ENCODE results near the gene URM1.
A peak's percentile ranks its signal among the peaks of the same experiment; 100 is the strongest.
"Not testable (repeated sequence)": the region's sequence is repeated elsewhere in the genome, so short reads cannot be mapped to it uniquely, and the experiment has no call there.

Gene URM1

GRCh38 chr9:128409450-128409849, 38.3 kb downstream of the URM1 start:
- DNase-seq (ENCODE audit: low read depth), result no peak

- DNase-seq (ENCODE audit: low read depth), result no peak
Measured at GRCh38 chr9:128409978-128410377, 38.8 kb downstream of the URM1 start.

GRCh38 chr9:128411364-128412119, 40.4 kb downstream of the URM1 start:
- no peak for DNase-seq (ENCODE audit: low read depth)

DNA sequence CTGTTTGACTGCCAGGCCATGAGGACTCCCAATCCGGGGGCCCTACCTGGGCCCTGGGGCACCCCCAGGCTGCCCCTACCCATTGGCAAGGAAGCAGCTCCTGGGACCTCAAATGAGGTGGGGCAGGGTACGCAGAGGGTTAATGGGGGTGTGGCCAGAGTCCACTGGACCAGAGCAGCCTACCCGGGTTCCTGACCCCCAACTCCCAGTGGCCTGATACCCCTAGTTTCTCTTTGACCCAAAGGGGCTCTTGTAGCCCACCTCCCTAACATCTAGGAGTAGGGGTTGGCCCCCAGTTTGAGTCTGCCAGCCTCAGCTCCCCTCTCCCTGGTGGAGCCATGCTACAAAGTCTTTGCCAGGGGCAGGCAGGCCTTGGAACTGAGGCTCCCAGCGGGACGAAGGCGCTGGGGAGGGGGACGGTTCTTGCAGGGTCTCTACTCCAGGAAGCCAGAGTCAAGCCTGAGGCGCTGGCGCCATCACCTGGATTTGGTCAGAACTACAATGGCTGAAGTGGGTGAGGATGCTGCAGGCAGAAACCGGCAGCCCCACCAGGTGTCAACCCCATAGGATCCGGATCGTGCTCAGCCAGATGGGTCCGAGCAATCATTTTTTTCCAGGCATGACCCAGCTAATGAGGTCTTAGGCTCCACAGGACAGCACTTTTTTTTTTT, 41.1 kb downstream of the URM1 start:
- peak; percentile 21 for DNase-seq (ENCODE audit: low read depth)

DNA sequence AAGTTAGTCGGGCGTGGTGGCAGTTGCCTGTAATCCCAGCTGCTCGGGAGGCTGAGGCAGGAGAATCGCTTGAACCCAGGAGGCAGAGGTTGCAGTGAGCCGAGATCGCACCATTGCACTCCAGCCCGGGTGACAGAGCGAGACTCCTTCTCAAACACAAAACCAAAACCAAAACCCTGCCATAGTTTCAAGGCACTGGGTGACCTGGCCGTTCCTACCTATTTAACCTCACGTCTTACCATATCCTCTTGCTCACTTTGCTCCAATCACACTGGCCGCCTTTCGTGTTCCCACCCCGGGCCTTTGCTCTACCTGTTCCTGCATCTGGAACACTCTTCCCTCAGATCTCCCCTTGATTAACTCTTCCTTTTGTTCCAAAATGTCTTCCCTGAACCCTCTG, 42.6 kb downstream of the URM1 start:
- DNase-seq (ENCODE audit: low read depth), result not testable (repeated sequence)

DNA sequence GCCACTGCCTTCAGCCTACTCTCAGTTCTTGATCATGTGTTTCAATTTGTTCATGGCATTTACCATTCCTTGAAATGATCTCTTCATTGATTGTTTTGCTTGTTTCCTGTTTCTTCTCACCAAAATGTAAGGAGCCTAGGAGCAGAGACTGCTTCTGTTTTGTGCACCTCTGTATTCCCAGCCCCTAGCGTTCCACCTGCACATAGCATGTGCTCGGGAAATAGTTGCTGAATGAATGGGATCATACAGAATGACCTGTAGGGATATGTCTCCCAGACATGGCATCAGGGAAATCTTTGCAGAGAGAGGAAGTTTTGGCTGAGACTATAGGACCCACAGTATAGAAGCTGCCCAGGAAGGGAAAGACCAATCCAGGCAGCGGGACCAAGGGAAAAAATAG, 43.3 kb downstream of the URM1 start:
- DNase-seq (ENCODE audit: low read depth), result no peak

DNA sequence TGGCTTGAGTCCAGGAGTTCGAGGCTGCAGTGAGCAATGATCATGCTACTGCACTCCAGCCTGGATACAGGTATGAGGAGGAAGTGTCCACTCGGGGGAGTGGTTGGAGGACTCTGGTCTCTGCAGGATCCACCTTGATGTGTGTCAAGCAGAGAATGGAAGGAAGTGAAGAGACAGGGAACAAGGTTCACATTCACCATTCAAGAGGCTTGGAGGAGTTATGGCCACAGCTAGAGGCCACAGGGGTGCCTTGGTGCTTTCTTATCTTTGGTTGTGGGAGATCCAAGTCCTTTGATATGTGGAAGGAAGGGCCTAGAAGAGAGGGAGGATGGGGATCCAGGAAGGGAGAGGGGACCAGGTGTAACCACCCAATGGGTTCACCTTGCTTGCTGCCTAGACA, 44.1 kb downstream of the URM1 start:
- DNase-seq (ENCODE audit: low read depth), result no peak

- no peak for DNase-seq (ENCODE audit: low read depth)
Measured at GRCh38 chr9:128416014-128416413, 44.8 kb downstream of the URM1 start.

DNA sequence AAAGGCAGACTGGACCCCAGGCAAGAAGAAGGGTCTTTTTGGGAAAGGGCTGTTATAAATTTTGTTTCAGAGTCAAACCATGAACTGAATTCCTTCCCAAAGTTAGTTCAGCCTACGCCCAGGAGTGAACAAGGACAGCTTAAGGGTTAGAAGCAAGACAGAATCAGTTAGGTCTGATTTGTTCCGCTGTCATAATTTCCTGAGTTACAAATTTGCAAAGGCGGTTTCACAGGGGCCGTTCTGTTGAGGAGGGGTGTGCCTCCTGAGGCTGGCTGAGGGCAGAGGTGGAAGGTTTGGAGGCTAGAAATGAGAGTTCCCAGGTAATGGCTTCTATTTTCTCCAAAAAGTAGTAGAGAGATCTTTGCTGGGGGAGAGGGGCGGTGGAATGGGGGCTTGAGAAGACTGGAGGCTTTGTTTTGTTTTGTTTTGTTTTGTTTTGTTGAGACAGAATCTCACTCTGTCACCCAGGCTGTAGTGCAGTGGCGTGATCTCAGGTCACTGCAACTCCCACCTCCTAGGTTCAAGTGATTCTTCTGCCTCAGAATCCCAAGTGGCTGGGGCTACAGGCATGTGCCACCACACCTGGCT, 45.4 kb downstream of the URM1 start:
- DNase-seq (ENCODE audit: low read depth), result no peak

- no peak for DNase-seq (ENCODE audit: low read depth)
Measured at GRCh38 chr9:128419061-128419925, 48.1 kb downstream of the URM1 start.

DNA sequence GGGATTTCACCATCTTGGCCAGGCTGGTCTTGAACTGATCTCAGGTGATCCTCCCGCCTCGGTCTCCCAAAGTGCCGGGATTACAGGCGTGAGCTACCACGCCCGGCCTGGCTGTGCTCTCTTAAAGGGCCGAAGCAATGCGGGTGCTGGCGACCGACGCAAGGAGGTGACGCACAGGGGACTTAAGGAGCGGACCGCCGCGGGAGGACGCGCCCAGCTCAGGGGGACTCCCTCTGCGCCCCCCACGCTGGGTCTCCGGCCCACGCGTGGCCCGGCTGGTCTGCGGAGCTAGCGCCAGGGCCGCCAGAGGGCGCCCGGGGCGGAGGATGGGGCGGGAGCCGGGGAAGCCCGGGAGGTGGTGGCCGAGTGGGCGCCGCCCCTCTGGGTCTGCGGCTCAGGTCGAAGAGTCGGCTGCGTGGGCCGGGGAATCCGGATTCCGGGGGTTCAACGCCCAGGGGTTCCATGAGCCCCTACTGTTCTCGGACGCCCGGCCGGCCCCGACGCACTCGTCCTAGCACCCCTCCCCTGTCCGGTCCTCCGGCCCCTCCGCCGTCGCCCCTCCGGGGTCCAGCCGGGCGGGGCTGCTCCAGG, 49.0 kb downstream of the URM1 start:
- peak; percentile 65 for DNase-seq (ENCODE audit: low read depth)

DNA sequence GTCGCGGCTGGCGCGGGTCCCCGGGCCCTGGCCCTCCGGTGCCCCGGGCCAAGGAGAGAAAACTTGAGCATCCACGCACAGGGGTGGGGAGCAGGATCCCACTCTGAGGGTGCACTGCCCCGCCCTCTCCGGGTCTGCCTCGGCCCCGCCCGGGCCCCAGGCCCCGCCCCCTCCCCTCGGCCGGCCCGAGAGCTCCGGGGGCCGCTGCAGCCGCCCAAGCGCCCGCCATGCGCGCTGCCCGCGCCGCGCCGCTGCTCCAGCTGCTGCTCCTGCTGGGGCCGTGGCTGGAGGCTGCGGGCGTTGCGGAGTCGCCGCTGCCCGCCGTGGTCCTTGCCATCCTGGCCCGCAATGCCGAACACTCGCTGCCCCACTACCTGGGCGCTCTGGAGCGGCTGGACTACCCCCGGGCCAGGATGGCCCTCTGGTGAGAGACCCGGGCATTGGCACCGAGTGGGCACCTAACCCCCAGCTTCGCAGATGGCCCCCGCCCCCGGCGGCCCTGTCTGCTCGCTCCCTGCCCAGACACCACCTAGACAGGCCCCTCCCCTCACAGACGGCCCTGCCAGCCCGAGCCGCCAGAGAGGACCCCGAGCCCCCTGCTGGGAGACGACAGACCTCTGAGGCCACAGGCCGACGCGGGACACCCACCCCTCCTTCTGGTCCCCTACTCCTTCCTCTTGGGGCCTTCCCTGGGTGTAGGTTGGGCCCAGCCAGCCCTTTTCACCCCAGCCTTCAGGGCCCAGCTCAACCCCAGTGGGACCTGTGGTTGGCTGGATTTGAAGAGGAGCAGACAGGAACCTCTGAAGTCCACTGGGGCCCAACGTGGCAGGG, 49.7 kb downstream of the URM1 start, which contains the start of gene CERCAM:
TSS of gene CERCAM (plus strand) at position 207 of the 831 bp plus-strand sequence. CDS start at position 228, 21 bp downstream.
- DNase-seq (ENCODE audit: low read depth), result peak; percentile 38

- DNase-seq (ENCODE audit: low read depth), result no peak
Measured at GRCh38 chr9:128421482-128421996, 50.4 kb downstream of the URM1 start.

DNA sequence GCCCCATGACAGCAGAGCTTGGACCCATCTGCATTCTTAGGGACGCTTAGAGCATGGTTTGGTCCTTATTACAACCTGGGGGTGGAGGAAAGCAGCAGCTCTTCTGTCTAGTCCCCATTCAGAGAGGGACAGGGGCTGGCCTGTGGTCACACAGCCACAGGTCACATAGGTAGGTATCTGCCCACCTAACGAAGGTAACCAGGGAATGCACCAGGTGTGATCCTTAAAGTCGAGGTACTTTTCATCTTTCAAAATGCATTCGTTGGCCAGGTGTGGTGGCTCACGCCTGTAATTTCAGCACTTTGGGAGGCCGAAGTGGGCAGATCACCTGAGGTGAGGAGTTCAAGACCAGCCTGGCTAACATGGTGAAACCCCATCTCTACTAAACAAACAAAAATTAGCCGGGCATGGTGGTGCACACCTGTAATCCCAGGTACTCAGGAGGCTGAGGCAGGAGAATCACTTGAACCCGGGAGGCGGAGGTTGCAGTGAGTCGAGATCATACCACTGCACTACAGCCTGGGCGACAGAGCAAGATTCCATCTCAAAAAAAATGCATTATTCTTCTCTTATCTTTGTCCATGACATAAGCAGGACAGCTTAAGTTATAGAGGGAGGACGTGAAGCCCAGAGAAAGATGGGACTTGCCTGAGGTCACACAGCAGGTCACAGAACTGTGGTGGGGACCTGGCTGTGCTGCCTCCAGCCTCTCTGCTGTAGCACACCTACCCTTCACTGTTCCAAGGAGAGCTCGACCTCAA, 51.0 kb downstream of the URM1 start:
- not testable (repeated sequence) for DNase-seq (ENCODE audit: low read depth)

DNA sequence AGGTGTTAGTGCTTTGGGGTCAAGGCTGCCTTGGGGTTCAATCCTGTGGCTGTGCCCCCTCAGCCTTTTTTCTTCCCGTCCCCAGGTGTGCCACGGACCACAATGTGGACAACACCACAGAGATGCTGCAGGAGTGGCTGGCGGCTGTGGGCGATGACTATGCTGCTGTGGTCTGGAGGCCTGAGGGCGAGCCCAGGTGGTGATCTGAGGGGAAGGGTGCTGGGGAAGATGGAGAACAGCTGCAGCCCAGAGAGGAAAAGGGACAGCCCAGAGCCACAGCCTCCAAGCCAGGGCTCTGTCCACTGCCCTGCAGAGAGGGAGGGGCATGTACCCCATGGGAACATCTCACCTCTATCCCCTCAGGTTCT, 51.6 kb downstream of the URM1 start:
- no peak for DNase-seq (ENCODE audit: low read depth)

GRCh38 chr9:128423356-128423755, 52.2 kb downstream of the URM1 start:
- not testable (repeated sequence) for DNase-seq (ENCODE audit: low read depth)

DNA sequence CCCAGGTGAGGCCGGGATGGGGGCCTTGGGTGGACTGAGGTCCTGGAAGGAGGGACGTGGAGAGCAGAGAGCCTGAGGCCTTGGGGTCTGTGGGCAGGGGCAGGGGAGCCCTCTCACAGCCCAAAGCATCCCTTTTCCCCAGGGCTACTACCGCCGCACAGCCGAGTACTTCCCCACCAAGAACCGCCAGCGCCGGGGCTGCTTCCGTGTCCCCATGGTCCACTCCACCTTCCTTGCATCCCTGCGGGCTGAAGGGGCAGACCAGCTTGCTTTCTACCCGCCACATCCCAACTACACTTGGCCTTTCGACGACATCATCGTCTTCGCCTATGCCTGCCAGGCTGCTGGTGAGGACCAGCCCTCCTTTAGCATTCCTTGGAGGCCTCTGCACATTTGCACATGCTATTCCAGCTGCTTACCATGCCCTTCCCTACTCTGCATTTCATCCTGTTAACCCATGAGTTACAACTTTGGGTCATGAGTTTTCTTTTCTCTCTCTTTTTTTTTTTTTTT, 53.1 kb downstream of the URM1 start:
- DNase-seq (ENCODE audit: low read depth), result no peak

DNA sequence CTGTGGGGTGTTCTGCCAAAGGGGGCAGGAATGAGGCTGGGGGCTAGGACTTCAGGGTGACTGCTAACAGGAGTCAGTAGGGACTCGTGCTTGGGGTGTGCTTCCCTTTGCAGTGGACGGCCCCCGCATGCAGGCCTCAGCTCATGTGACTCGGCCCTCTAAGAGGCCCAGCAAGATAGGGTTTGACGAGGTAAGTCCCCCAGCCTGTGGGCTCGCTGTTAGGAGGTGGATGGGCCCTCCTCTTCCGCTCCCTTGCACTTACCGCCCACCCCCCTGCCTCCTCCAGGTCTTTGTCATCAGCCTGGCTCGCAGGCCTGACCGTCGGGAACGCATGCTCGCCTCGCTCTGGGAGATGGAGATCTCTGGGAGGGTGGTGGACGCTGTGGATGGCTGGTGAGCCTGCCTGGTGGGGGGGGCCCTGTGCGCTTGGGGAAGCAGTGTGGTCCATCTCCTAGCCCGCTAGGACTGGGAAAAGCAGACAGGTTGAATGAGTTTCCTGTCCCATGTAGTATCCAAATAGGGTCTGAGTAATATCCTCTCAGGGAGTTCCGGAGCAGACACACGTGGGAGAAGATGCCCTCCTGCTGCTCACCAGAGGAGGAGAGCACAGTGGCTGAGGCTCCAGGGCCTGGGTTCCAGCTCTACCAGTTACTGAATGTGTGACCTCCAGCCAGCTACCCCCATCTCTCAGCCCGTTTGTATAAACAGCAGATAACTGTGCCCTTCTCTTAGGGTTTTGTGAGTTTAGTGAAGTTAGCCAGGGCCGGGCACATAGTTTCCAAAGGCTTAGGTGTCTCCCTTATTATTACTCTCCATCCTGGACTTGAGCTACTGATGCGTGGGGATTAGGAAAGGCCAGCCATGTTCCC, 57.7 kb downstream of the URM1 start:
- DNase-seq (ENCODE audit: low read depth), result no peak

All from stimulated activated CD8-positive, alpha-beta memory T cell treated with anti-CD3 and anti-CD28 coated beads, Interleukin-4, amount 100 ng/mL, for 24 hours (primary cell).